ENCODE measurements around the gene CC2D2B. TPM values are rescaled to one million over a fixed set of nuclear protein-coding genes. Genes with fewer than 3 reads are reported as not detected.

The CC2D2B gene
- total RNA-seq, 1 donor from 2014 or later: 1.6 TPM

DNA sequence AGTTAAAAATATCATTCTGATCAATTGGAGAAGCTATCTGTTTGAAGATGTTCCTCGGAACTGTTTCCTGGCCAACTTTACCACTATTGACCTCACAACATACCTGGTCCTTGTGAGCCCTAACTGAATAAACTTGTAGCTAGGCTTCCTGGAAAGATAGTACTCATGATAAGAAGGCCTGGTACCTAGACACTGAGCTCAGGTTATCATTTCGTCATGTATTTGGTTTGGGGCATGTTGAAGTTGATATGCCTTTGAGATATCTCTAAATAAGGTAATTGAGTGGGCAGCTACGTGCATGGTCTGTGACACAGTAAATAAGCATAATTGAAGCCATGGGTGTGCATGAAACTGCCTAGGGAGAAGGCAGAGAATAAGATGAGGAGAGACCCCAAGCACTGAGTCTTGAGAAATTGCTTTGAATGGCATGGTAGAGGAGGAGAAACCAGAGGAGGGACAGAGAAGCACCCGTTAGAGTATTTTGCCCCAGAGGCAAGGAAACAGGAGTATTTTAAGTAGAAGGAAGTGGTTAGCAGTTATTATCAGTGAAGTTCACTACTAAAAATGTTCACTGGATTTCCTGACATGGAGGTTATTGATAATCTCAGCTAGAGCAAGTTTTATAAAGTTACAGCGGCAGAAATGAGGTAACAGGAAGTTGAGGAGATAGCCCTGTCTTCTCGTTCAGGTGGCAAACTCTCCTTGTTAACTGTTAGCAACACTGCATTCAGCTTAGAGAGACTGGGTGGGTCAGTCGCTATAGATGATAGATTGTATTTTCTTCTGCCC is 55.6 kb downstream of the CC2D2B start:
- intact Hi-C loops (cut with DNase I): no loop called here
- Histone ChIP-seq H3K27me3 (ENCODE audit: low read depth) (no peaks in the 10 kb centered on the region), H3K4me1 (no peaks in the 10 kb centered on the region), H3K9me3 (peaks cover 18% of the 10 kb centered on the region), H3K4me3 (no peak overlapping the region), H3K27ac (no peak overlapping the region), H3K36me3 (no peaks in the 10 kb centered on the region)
- TF ChIP-seq, protein P1, sequence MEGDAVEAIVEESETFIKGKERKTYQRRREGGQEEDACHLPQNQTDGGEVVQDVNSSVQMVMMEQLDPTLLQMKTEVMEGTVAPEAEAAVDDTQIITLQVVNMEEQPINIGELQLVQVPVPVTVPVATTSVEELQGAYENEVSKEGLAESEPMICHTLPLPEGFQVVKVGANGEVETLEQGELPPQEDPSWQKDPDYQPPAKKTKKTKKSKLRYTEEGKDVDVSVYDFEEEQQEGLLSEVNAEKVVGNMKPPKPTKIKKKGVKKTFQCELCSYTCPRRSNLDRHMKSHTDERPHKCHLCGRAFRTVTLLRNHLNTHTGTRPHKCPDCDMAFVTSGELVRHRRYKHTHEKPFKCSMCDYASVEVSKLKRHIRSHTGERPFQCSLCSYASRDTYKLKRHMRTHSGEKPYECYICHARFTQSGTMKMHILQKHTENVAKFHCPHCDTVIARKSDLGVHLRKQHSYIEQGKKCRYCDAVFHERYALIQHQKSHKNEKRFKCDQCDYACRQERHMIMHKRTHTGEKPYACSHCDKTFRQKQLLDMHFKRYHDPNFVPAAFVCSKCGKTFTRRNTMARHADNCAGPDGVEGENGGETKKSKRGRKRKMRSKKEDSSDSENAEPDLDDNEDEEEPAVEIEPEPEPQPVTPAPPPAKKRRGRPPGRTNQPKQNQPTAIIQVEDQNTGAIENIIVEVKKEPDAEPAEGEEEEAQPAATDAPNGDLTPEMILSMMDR (IDR thresholded peaks at IDR 0.05): no peak
- DNase-seq (no peak), ATAC-seq (no peak)

DNA sequence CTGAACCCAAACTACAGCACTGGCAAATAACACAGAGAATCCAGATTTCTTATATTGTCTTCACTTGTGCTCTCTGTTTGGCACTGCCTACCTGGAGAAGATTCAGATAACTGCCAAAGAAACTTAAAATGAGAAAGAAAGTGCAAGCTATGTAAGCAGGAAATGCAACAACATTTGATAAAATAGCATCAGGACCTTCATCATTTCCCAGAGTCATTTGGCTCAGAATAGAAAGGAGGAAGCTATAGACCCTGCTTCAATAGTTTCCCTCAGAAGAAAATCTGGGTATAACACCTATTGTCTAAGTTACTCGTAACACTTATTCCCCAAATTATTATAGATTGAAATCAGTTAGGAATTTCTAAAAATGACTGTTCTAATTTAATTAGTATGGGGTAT is 56.2 kb downstream of the CC2D2B start:
- ATAC-seq (no peak), DNase-seq (no peak)
- Histone ChIP-seq H3K27me3 (ENCODE audit: low read depth) (no peaks in the 10 kb centered on the region), H3K4me1 (no peaks in the 10 kb centered on the region), H3K36me3 (no peaks in the 10 kb centered on the region), H3K27ac (no peak overlapping the region), H3K9me3 (peaks cover 12% of the 10 kb centered on the region), H3K4me3 (no peak overlapping the region)
- TF ChIP-seq, protein P1 (IDR thresholded peaks at IDR 0.05): no peak
- intact Hi-C loops (cut with DNase I): no loop called here

DNA sequence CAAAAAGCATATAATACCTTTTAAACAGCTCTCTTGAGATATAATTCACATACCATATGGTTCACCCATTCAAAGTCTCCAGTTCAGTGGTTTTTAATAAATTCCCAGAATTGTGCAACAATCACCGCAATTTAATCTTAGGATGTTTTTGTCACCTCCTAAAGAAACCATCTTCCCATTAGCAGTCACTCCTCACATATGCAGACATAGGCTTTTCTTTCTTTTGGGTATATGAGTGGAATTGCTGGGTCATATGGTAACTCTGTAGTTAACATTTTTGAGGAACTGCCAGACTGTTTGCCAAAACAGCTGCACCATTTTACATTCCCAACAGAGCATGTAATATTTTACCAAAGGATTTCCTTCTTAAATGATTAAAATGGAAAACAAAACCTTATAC is 57.0 kb downstream of the CC2D2B start:
- no peak for DNase-seq
- ATAC-seq: no peak
- TF ChIP-seq, protein P1 (IDR thresholded peaks at IDR 0.05): no peak
- H3K27me3 ChIP-seq (ENCODE audit: low read depth): no peaks in the 10 kb centered on the region
- H3K4me1 ChIP-seq: no peaks in the 10 kb centered on the region
- intact Hi-C loops (cut with DNase I): no loop called here
- no peaks in the 10 kb centered on the region for H3K36me3 ChIP-seq
- peaks cover 4% of the 10 kb centered on the region for H3K9me3 ChIP-seq
- no peak overlapping the region for H3K4me3 ChIP-seq
- H3K27ac ChIP-seq: no peak overlapping the region

DNA sequence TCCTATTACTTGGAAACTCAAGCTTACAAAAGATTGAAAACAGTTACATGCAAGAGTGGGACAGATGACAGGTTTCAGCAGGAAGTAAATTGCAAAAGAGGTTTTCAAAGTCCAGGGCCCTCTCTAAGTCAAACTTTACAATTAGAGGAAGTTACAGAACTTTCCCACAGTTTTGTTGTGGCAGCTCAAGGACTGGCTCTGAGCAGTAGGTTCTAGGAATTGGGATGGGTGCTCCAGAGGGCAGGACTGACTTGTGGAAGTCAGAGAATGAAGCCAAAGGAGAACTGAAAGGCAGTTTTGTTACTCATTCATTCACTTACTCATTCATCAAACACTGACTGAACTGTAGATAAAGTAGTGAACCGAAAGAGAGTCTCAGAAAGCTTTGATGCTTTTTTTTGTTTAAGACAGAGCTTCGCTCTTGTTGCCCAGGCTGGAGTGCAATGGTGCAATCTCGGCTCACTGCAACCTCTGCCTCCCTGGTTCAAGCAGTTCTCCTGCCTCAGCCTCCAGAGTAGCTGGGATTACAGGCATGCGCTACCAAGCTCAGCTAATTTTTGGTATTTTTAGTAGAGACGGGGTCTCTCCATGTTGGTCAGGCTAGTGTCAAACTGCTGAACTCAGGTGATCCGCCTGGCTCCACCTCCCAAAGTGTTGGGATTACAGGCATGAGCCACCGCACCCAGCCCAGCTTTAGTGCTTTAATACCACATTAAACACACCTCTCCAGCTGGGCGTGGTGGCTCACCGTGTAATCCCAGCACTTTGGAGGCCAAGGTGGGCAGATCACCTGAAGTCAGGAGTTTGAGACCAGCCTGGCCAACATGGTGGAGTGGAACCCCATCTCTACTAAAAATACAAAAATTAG is 68.8 kb downstream of the CC2D2B start:
- H3K27ac ChIP-seq: no peak overlapping the region
- H3K36me3 ChIP-seq: no peaks in the 10 kb centered on the region
- TF ChIP-seq, protein P1 (IDR thresholded peaks at IDR 0.05): no peak
- H3K4me3 ChIP-seq: no peak overlapping the region
- H3K4me1 ChIP-seq: no peaks in the 10 kb centered on the region
- no peaks in the 10 kb centered on the region for H3K9me3 ChIP-seq
- intact Hi-C loops (cut with DNase I): no loop called here
- ATAC-seq (no peak), DNase-seq (no peak)
- H3K27me3 ChIP-seq (ENCODE audit: low read depth): no peaks in the 10 kb centered on the region

DNA sequence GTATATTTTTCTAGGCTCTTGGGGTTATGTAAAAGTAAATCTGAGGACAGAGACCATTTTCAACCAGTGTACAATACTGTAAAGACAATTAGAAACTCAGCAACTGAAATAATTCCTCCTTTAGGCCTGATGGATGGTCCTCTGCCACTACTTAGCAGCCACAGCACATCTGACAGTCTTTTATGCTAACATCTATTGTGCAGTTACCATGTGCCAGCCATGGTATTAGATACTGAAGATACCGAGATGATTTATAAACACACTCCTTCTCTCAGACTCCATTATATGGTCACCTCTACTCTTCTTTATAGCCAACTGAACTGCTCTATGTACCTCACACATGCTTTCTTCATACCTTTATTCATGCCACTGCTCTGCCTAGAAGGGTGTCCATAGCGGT is 74.4 kb downstream of the CC2D2B start:
- H3K27ac ChIP-seq: no peak overlapping the region
- no peaks in the 10 kb centered on the region for H3K36me3 ChIP-seq
- no peak overlapping the region for H3K4me3 ChIP-seq
- no peaks in the 10 kb centered on the region for H3K4me1 ChIP-seq
- TF ChIP-seq, protein P1 (IDR thresholded peaks at IDR 0.05): no peak
- DNase-seq (no peak), ATAC-seq (no peak)
- no peaks in the 10 kb centered on the region for H3K27me3 ChIP-seq (ENCODE audit: low read depth)
- intact Hi-C loops (cut with DNase I): no loop called here
- no peaks in the 10 kb centered on the region for H3K9me3 ChIP-seq

Data from lower lobe of right lung (tissue), 2 donors.